BLaER1 (cell line): ENCODE data around the gene ADGRG3.

ENCODE experiments used
- H3K27ac ChIP-seq: shearing (Covaris generic); formaldehyde crosslinking; 2 replicates; pipeline ENCODE4 v1.8.1; 2022
- H3K27me3 ChIP-seq: shearing (Covaris generic); formaldehyde crosslinking; 2 replicates; pipeline ENCODE4 v1.8.1; 2022
- H3K36me3 ChIP-seq: shearing (Covaris generic); formaldehyde crosslinking; 2 replicates; pipeline ENCODE4 v1.8.1; 2022
- H3K4me1 ChIP-seq: shearing (Covaris generic); formaldehyde crosslinking; 2 replicates; pipeline ENCODE4 v1.8.1; 2022
- H3K4me2 ChIP-seq: shearing (Covaris generic); formaldehyde crosslinking; 2 replicates; pipeline ENCODE4 v1.8.1; 2022
- H3K4me3 ChIP-seq: shearing (Covaris generic); formaldehyde crosslinking; 2 replicates; pipeline ENCODE4 v1.8.1; 2022
- H3K9ac ChIP-seq: shearing (Covaris generic); formaldehyde crosslinking; 2 replicates; pipeline ENCODE4 v1.8.1; 2022
- H3K9me3 ChIP-seq: shearing (Covaris generic); formaldehyde crosslinking; 2 replicates; pipeline ENCODE4 v1.8.1; 2022
- H4K20me1 ChIP-seq: shearing (Covaris generic); formaldehyde crosslinking; 2 replicates; pipeline ENCODE4 v1.8.1; 2022
- Cebpa-rat ChIP-seq: shearing (Covaris generic); IDR thresholded peaks from 2 replicates; pipeline ENCODE4 v1.8.1; 2022

The ADGRG3 gene

GRCh38 chr16:57680842-57681375, 12.8 kb downstream of the ADGRG3 start:
- no peaks in the 10 kb centered on the region for H3K36me3 ChIP-seq
- H3K4me3 ChIP-seq = no peak overlapping the region
- no peaks in the 10 kb centered on the region for H4K20me1 ChIP-seq
- H3K9ac ChIP-seq = no peak overlapping the region
- no peak overlapping the region for H3K4me2 ChIP-seq
- H3K9me3 ChIP-seq = no peaks in the 10 kb centered on the region
- no peak for TF ChIP-seq Cebpa-rat
- H3K27me3 ChIP-seq = no peaks in the 10 kb centered on the region
- H3K27ac ChIP-seq = 0 out of 2 replicates have a peak overlapping the region, but pooled peaks have one; percentile 13
- peaks cover 60% of the 10 kb centered on the region for H3K4me1 ChIP-seq

GRCh38 chr16:57681950-57682728, 14.0 kb downstream of the ADGRG3 start:
- H4K20me1 ChIP-seq = no peaks in the 10 kb centered on the region
- no peak overlapping the region for H3K4me3 ChIP-seq
- no peak overlapping the region for H3K4me2 ChIP-seq
- peaks cover 63% of the 10 kb centered on the region for H3K4me1 ChIP-seq
- no peak overlapping the region for H3K9ac ChIP-seq
- H3K9me3 ChIP-seq = no peaks in the 10 kb centered on the region
- no peaks in the 10 kb centered on the region for H3K27me3 ChIP-seq
- H3K27ac ChIP-seq = peak overlapping the region; percentile 13; the same call in 1 of the 2 replicates
- H3K36me3 ChIP-seq = no peaks in the 10 kb centered on the region
- TF ChIP-seq Cebpa-rat = no peak

- H4K20me1 ChIP-seq = no peaks in the 10 kb centered on the region
- H3K9me3 ChIP-seq = no peaks in the 10 kb centered on the region
- peak overlapping the region; percentile 66 for H3K27ac ChIP-seq
- no peak for TF ChIP-seq Cebpa-rat
- no peak overlapping the region for H3K4me3 ChIP-seq
- H3K36me3 ChIP-seq = no peaks in the 10 kb centered on the region
- no peak overlapping the region for H3K4me2 ChIP-seq
- peaks cover 63% of the 10 kb centered on the region for H3K4me1 ChIP-seq
- H3K9ac ChIP-seq = no peak overlapping the region
- H3K27me3 ChIP-seq = no peaks in the 10 kb centered on the region
Observed at GRCh38 chr16:57682809-57683635, 14.9 kb downstream of the ADGRG3 start.

GRCh38 chr16:57683636-57684545, 15.8 kb downstream of the ADGRG3 start:
- no peak for TF ChIP-seq Cebpa-rat
- Histone ChIP-seq H3K4me1 (peaks cover 63% of the 10 kb centered on the region), H3K9ac (no peak overlapping the region), H3K36me3 (no peaks in the 10 kb centered on the region), H3K27me3 (no peaks in the 10 kb centered on the region), H3K4me2 (peak overlapping the region; percentile 9; the same call in 1 of the 2 replicates), H3K9me3 (no peaks in the 10 kb centered on the region), H3K27ac (peak overlapping the region; percentile 66), H4K20me1 (no peaks in the 10 kb centered on the region), H3K4me3 (no peak overlapping the region)

GRCh38 chr16:57684626-57685358, 16.7 kb downstream of the ADGRG3 start:
- no peak overlapping the region for H3K9ac ChIP-seq
- H3K4me3 ChIP-seq = no peak overlapping the region
- H3K9me3 ChIP-seq = no peaks in the 10 kb centered on the region
- H3K4me1 ChIP-seq = peaks cover 63% of the 10 kb centered on the region
- TF ChIP-seq Cebpa-rat = no peak
- no peaks in the 10 kb centered on the region for H3K36me3 ChIP-seq
- H4K20me1 ChIP-seq = no peaks in the 10 kb centered on the region
- no peak overlapping the region for H3K4me2 ChIP-seq
- peak overlapping the region; percentile 66 for H3K27ac ChIP-seq
- H3K27me3 ChIP-seq = no peaks in the 10 kb centered on the region

- no peak overlapping the region for H3K9ac ChIP-seq
- no peaks in the 10 kb centered on the region for H4K20me1 ChIP-seq
- H3K27me3 ChIP-seq = no peaks in the 10 kb centered on the region
- no peaks in the 10 kb centered on the region for H3K9me3 ChIP-seq
- H3K27ac ChIP-seq = peak overlapping the region; percentile 66; the same call in 1 of the 2 replicates
- no peak overlapping the region for H3K4me3 ChIP-seq
- peaks cover 65% of the 10 kb centered on the region for H3K4me1 ChIP-seq
- TF ChIP-seq Cebpa-rat = no peak
- no peaks in the 10 kb centered on the region for H3K36me3 ChIP-seq
- H3K4me2 ChIP-seq = no peak overlapping the region
Observed at GRCh38 chr16:57685633-57686032, 17.5 kb downstream of the ADGRG3 start.

- H3K4me3 ChIP-seq = no peak overlapping the region
- H3K9ac ChIP-seq = no peak overlapping the region
- H3K27me3 ChIP-seq = no peaks in the 10 kb centered on the region
- H3K4me1 ChIP-seq = peaks cover 68% of the 10 kb centered on the region
- H3K4me2 ChIP-seq = no peak overlapping the region; the same call in 1 of the 2 replicates
- H4K20me1 ChIP-seq = no peaks in the 10 kb centered on the region
- peak overlapping the region; percentile 57 for H3K27ac ChIP-seq
- H3K9me3 ChIP-seq = no peaks in the 10 kb centered on the region
- no peak for TF ChIP-seq Cebpa-rat
- no peaks in the 10 kb centered on the region for H3K36me3 ChIP-seq
Observed at GRCh38 chr16:57686577-57686976, 18.5 kb downstream of the ADGRG3 start.

- TF ChIP-seq Cebpa-rat = no peak
- H3K36me3 ChIP-seq = no peaks in the 10 kb centered on the region
- H3K4me2 ChIP-seq = no peak overlapping the region
- H3K9ac ChIP-seq = no peak overlapping the region
- no peak overlapping the region for H3K4me3 ChIP-seq
- peaks cover 72% of the 10 kb centered on the region for H3K4me1 ChIP-seq
- no peaks in the 10 kb centered on the region for H4K20me1 ChIP-seq
- H3K27me3 ChIP-seq = no peaks in the 10 kb centered on the region
- peak overlapping the region; percentile 89 for H3K27ac ChIP-seq
- no peaks in the 10 kb centered on the region for H3K9me3 ChIP-seq
Observed at GRCh38 chr16:57687363-57687929, 19.3 kb downstream of the ADGRG3 start.
